Activated CD8-positive, alpha-beta memory T cell treated with anti-CD3 and anti-CD28 coated beads for 36 hours (primary cell): ENCODE data around the gene NEK5. TPM values are rescaled to one million over a fixed set of nuclear protein-coding genes. Genes with fewer than 3 reads are reported as not detected.

Experiments
- CTCF ChIA-PET: fragments of 350-600 bp; sonication (Branson Sonifier 250); formaldehyde crosslinking; loops from one replicate; lab custom pipeline; 2021; ENCODE audit warnings: antibody characterized with exemption; lab: Charles Lee
- POLR2A ChIA-PET: fragments of 350-600 bp; sonication (Branson Sonifier 250); formaldehyde crosslinking; loops from one replicate; lab custom pipeline; 2021; ENCODE audit warnings: antibody characterized with exemption; lab: Charles Lee
- total RNA-seq, 2 experiments: library from RNA; stranded (reverse); gene quantifications; one replicate each; pipeline ENCODE4 v1.2.3, GENCODE V29; 2021

The NEK5 gene
- total RNA-seq, 2 experiments from 2014 or later = not detected

- CTCF ChIA-PET = no interaction called here
- POLR2A ChIA-PET = no interaction called here
Measured at GRCh38 chr13:51999510-51999911, 129.4 kb downstream of the NEK5 start.

DNA sequence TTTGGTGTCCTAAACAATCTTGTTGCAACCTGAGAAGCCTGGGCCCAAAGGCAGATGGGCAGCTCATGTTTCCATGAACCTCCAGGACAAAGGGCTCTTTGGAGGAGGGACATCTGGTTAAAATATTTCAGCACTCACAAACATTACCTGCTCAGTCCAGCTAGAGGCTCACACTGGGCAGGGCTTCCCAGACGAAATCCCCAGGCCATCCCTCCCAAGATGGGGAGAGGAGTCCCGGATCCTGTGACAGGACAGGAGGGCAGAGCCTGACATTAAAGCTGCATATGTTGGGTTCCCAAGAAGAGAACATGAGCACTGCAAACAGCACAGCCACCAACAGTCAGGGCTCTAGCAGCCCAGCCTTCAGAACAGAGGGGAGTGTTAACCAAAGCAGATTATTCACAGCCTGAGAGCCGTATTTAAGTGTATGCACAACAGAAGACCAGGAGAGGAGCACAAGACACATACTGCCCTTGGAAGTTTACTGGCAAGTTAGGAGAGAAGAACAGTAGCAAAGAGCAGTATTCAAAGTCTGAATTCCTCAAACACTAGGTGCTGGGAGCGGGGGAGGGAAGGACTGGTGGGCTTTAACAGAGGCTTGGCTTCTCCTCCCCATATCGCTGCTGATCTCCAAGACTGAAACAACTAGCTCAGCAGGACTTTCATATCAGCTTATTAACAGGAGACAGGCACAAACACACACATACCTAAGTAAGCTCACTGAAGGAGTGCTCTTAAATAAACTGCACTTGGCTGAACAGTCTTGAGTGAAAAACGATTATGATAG is 130.0 kb downstream of the NEK5 start:
- CTCF ChIA-PET = no interaction called here
- POLR2A ChIA-PET = no interaction called here

- ChIA-PET POLR2A (no interaction called here), CTCF (no interaction called here)
Measured at GRCh38 chr13:51997641-51998330, 131.1 kb downstream of the NEK5 start.

DNA sequence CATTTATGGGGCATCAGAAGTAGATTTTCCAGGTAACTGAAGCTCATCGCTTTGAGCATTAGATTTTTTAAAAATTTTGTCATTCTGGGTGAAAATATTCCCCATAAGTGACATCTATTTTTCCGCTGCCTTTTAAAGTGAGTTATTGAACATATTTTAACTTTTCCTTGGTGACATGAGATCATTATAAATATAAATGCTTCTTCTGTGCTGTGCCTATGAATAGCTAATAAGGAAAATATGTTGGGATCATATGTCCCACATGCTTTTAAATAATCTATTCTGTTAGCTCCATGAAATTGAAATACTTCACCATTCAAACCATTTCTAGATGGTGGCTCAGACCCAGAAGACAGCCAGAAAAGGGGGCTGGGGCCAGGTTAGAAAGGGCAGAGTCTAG is 131.7 kb downstream of the NEK5 start:
- POLR2A ChIA-PET = no interaction called here
- CTCF ChIA-PET = no interaction called here

GRCh38 chr13:51996641-51997040 is 132.2 kb downstream of the NEK5 start:
- ChIA-PET CTCF (no interaction called here), POLR2A (no interaction called here)

- CTCF ChIA-PET = no interaction called here
- POLR2A ChIA-PET = no interaction called here
Measured at GRCh38 chr13:51995677-51996551, 133.0 kb downstream of the NEK5 start.

- ChIA-PET CTCF (no interaction called here), POLR2A (no interaction called here)
Measured at GRCh38 chr13:51993713-51994112, 135.2 kb downstream of the NEK5 start.

- ChIA-PET CTCF (no interaction called here), POLR2A (no interaction called here)
Measured at GRCh38 chr13:51988988-51989618, 139.8 kb downstream of the NEK5 start.

Other genes with a start within 250 kb of the NEK5 start
- 1 to 10 TPM in 1 of 2 experiments, under 1 TPM in 1; 0.75 to 1.2 TPM for gene ATP7B, start 117.6 kb downstream of the NEK5 start, total RNA-seq
- gene ALG11, start 116.7 kb downstream of the NEK5 start, total RNA-seq = 10 to 100 TPM; 25.8 to 26.8 TPM
- gene UTP14C, start 104.4 kb downstream of the NEK5 start, total RNA-seq = 10 to 100 TPM; 10.4 to 11.3 TPM
- 1 to 10 TPM; 1.5 to 1.9 TPM for gene NEK3, start 30.5 kb upstream of the NEK5 start, total RNA-seq